GM13976 (cell line): Measurements from ENCODE around the gene KCNC4.

Experiments
- DNase-seq: peaks from one replicate; pipeline ENCODE4 v3.0.0; 2012; ENCODE audit warnings: low spot score
- in situ Hi-C: fragments of 300-500 bp; cut with MboI; formaldehyde crosslinking; loops from one replicate; pipeline ENCODE4 v1.12.0; 2022; ENCODE audit warnings: low sequenced_read_pairs, mixed read lengths, inconsistent platforms; ENCODE audit not compliant: unreplicated experiment
- TF ChIP-seq, protein P1 (sequence below): IDR thresholded peaks from 2 replicates; pipeline ENCODE4 v1.5.1; 2012; ENCODE audit warnings: borderline replicate concordance, mild to moderate bottlenecking; ENCODE audit not compliant: insufficient read depth; ENCODE audit errors: extremely low read depth, missing control alignments, control extremely low read depth

Gene KCNC4

DNA sequence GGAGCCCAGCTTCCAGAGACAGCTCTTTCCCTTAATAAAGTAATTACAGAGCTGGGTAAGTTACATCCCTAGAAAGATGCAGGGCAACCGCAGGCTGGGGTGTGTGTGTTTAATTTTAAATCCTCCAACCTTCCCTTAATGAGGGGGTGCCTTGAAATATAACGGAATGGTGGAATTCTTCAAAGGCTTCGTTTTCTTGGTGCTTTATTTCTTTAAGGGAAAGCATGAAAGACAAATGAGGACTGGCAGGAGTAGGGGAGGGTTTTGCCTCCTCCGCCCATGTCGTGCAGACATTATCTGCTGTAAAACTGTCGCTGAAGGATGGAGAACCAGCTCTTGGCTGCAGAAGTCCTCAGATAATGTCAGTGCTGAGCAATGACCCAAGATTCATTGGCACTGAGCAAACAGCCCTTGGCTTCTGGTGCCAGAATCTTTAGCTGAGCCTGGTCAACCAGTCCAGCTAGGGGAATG, 44.3 kb upstream of the KCNC4 start:
- in situ Hi-C loops, result no loop called here
- no peak for DNase-seq

DNA sequence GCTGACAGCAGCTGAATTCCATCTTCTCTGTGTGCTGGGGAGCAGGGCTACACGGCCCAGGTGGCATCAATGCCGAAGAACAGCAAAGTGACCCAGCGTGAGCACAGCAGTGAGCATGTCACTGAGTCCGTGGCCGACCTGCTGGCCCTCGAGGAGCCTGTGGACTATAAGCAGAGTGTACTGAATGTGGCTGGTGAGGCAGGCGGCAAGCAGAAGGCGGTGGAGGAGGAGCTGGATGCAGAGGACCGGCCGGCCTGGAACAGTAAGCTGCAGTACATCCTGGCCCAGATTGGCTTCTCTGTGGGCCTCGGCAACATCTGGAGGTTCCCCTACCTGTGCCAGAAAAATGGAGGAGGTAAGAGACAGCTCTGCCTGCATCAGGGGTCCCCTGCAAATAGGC, 43.3 kb upstream of the KCNC4 start:
- in situ Hi-C loops, result no loop called here
- DNase-seq, result no peak
- TF ChIP-seq, protein P1, sequence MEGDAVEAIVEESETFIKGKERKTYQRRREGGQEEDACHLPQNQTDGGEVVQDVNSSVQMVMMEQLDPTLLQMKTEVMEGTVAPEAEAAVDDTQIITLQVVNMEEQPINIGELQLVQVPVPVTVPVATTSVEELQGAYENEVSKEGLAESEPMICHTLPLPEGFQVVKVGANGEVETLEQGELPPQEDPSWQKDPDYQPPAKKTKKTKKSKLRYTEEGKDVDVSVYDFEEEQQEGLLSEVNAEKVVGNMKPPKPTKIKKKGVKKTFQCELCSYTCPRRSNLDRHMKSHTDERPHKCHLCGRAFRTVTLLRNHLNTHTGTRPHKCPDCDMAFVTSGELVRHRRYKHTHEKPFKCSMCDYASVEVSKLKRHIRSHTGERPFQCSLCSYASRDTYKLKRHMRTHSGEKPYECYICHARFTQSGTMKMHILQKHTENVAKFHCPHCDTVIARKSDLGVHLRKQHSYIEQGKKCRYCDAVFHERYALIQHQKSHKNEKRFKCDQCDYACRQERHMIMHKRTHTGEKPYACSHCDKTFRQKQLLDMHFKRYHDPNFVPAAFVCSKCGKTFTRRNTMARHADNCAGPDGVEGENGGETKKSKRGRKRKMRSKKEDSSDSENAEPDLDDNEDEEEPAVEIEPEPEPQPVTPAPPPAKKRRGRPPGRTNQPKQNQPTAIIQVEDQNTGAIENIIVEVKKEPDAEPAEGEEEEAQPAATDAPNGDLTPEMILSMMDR, result no peak

More for the DNA sequence above, 44.3 kb upstream of the KCNC4 start:
- TF ChIP-seq, protein P1, result no peak

DNA sequence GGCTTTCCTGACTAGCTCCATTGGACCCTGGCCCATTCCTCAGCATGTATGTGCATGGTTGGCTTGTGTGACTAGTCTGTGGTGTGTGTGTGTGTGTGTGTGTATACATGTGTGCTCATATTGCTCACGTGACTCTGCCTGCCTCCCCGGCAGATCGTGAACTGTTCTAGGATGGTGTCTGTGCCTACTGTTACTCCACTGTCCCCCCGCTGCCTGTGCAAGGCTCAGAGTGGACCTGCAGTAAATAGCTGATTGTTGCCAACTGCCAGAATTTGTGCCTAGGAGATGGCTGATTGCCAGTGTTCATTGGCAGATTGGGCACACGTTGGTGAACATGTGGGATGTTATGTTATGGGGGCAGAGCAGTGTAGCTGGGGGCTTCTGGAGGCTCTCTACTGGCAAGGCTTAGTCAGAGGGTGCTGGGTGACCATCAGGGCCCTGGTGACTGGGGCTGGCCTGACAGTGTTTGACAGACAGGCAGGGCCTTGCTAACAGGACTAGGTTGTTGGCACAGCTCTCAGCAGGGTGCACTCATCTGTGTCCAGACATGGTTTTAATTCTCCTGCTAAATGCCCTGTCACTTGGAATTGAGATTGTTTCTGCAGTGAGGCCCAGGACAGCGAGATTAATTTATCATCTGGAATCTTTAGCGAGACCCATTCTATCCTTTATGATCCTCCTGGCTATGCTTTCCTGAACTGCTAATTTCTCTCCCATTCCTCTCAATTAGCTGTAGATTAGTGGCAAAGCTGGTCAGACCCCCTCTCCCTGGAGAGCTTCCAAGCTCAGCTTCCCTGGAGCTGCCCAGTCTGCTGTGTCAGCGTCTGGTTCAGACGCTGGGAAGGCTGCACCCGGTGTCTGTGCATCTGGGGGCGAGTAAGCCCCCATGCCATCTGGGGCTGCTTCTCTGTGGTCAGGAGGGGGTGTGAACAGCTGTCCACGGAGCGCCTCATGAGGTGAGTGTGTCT, 39.1 kb upstream of the KCNC4 start:
- TF ChIP-seq, protein P1, result no peak
- DNase-seq, result no peak
- in situ Hi-C loops, result no loop called here

DNA sequence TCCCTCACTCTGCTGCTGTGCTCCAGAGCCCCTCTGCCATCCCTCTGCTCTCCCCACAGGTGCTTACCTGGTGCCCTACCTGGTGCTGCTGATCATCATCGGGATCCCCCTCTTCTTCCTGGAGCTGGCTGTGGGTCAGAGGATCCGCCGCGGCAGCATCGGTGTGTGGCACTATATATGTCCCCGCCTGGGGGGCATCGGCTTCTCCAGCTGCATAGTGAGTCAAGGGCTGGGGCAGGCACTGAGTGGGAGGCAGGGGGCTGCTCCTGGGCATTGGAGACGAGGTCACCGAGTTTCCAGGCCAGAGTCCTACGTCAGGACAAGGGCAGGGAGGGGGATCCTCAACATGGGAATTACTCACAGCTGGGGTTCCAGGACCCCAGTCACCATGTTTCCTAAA, 38.1 kb upstream of the KCNC4 start:
- TF ChIP-seq, protein P1, result no peak
- no peak for DNase-seq
- in situ Hi-C loops, result no loop called here

DNA sequence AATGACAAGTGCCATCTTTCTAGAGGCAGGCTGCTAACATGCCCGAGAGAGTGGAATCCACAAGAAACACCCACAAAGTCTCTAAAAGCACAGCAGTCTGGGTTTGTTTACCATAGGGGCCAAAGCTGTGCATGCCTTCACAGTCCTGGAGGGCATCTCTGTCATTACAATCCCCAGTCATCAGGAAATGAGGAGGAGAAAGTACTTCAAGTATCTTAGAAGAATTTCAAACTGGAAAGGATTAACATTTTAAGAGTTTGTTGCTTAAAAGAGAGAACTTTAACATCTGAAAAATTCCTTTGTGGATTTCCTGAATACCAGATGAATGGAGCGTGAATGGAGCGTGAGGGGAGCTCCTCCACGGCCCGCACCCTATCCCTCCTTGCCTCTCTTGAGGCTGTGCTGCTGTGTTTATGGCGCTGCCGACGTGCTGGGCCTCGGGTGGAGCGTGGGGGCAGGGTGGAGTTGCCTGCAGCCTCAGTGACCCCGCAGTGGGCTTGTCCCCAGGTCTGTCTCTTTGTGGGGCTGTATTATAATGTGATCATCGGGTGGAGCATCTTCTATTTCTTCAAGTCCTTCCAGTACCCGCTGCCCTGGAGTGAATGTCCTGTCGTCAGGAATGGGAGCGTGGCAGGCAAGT, 36.5 kb upstream of the KCNC4 start:
- in situ Hi-C loops, result no loop called here
- no peak for DNase-seq
- TF ChIP-seq, protein P1, result no peak

DNA sequence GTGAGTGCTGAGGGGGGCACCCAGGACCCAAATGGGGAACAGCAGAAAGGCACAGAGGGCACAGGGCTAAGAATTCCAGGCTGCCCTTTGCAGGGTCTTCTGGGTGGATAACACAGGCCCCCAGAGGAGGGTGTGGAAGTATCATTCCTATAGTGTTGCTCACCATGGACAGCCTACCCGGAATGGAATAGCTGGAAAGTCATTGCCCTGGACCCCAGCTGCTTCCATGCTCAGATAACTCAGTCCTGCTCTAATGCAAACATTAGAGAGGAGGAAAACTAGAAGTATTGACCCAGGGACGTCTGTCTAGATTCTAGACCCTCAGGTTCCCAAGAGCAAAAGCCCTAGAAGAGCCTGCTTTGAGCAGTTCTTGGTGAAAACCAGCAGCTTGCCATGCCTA, 35.2 kb upstream of the KCNC4 start:
- in situ Hi-C loops, result no loop called here
- no peak for DNase-seq
- TF ChIP-seq, protein P1, result no peak
